Keratinocyte (primary cell): ENCODE data around the gene ARHGAP32. TPM values are rescaled to one million over a fixed set of nuclear protein-coding genes. Genes with fewer than 3 reads are reported as not detected.
A peak's percentile ranks its signal among the peaks of the same experiment; 100 is the strongest.
"Not testable (repeated sequence)": the region's sequence is repeated elsewhere in the genome, so short reads cannot be mapped to it uniquely, and the experiment has no call there.

Experiments
- DNase-seq: peaks from one replicate; pipeline ENCODE4 v3.0.0-alpha.2; 2011; ENCODE audit warnings: low read depth, missing footprints, low spot score
- FAIRE-seq: peaks from 2 replicates; lab custom pipeline; 2011; peaks lifted over from hg19 to GRCh38; lab: Jason Lieb, UNC
- H2AFZ ChIP-seq: 2 replicates; pipeline ENCODE4 v1.6.0; 2012; ENCODE audit warnings: low read length, control low read depth, inconsistent platforms; ENCODE audit not compliant: control insufficient read depth
- H3K27ac ChIP-seq: 2 replicates; pipeline ENCODE4 v1.5.1; 2011; ENCODE audit warnings: low read length; ENCODE audit not compliant: control insufficient read depth, insufficient read depth
- H3K27me3 ChIP-seq: 3 replicates; pipeline ENCODE4 v1.6.0; 2011; ENCODE audit warnings: low read length; ENCODE audit not compliant: control insufficient read depth, insufficient read depth; ENCODE audit errors: extremely low read depth
- H3K36me3 ChIP-seq, 2 experiments: 2 replicates in 1 of 2; 3 replicates in 1 of 2; pipeline ENCODE4 v1.5.1; 2011; ENCODE audit warnings: low read length in 2 of 2, mild to moderate bottlenecking in 1 of 2; ENCODE audit not compliant: control insufficient read depth in 2 of 2, insufficient read depth in 2 of 2; ENCODE audit errors: extremely low read depth in 1 of 2
- H3K4me1 ChIP-seq: 3 replicates; pipeline ENCODE4 v1.5.1; 2011; ENCODE audit warnings: low read length; ENCODE audit not compliant: control insufficient read depth, insufficient read depth; ENCODE audit errors: extremely low read depth
- H3K4me2 ChIP-seq: 3 replicates; pipeline ENCODE4 v1.6.0; 2011; ENCODE audit warnings: low read depth, low read length; ENCODE audit not compliant: control insufficient read depth, insufficient read depth; ENCODE audit errors: extremely low read depth
- H3K4me3 ChIP-seq, 3 experiments: fragments of 200-600 bp in 1 of 3; sonication (generic) in 1 of 3; 2 replicates in 2 of 3; 3 replicates in 1 of 3; pipeline ENCODE4 v1.5.1; 2011 to 2016; ENCODE audit warnings: low read length in 3 of 3, mild to moderate bottlenecking in 3 of 3, control low read depth in 2 of 3, inconsistent platforms in 1 of 3, low read depth in 1 of 3, mixed read lengths in 1 of 3, mixed run types in 1 of 3, moderate library complexity in 1 of 3; ENCODE audit not compliant: control insufficient read depth in 2 of 3, insufficient read depth in 2 of 3; ENCODE audit errors: extremely low read depth in 1 of 3
- H3K79me2 ChIP-seq: 2 replicates; pipeline ENCODE4 v1.6.0; 2012; ENCODE audit warnings: low read length; ENCODE audit not compliant: control insufficient read depth, insufficient read depth
- H3K9ac ChIP-seq: 3 replicates; pipeline ENCODE4 v1.6.0; 2011; ENCODE audit warnings: low read length; ENCODE audit not compliant: control insufficient read depth, insufficient read depth; ENCODE audit errors: extremely low read depth
- H3K9me1 ChIP-seq: 3 replicates; pipeline ENCODE4 v1.6.0; 2011; ENCODE audit warnings: low read length; ENCODE audit not compliant: control insufficient read depth, insufficient read depth; ENCODE audit errors: extremely low read depth
- H3K9me3 ChIP-seq: 2 replicates; pipeline ENCODE4 v1.5.1; 2012; ENCODE audit warnings: low read depth, low read length; ENCODE audit not compliant: control insufficient read depth
- H4K20me1 ChIP-seq: 3 replicates; pipeline ENCODE4 v1.6.0; 2011; ENCODE audit warnings: low read length; ENCODE audit not compliant: control insufficient read depth, insufficient read depth; ENCODE audit errors: extremely low read depth
- EZH2 ChIP-seq: IDR thresholded peaks from one replicate; pipeline ENCODE4 v1.6.1; 2012; ENCODE audit warnings: inconsistent platforms, mild to moderate bottlenecking, low read length, moderate library complexity
- dilution Hi-C: fragments of 300-500 bp; cut with MboI; formaldehyde crosslinking; loops from one replicate; pipeline ENCODE4 v1.7.0; 2020; ENCODE audit warnings: low sequenced_read_pairs; ENCODE audit not compliant: extremely low pct_ligation_motif_present
- polyA plus RNA-seq, 5 experiments: library from polyadenylated mRNA; depleted of rRNA in 3 of 5; stranded (reverse) in 3 of 5; stranded (forward) in 1 of 5; unstranded in 1 of 5; fragments of >200 nt; gene quantifications; 1 replicate in 1 of 5; 2 replicates in 3 of 5; 3 replicates in 1 of 5; pipeline versions ENCODE4 v1.2.1 to v1.2.3, GENCODE V29; 2011 to 2012; ENCODE audit warnings: missing spikeins in 2 of 5, low read depth in 1 of 5, low replicate concordance in 1 of 5
- TF ChIP-seq, protein P1 (sequence below), 3 experiments: IDR thresholded peaks in 1 of 3; conservative IDR thresholded peaks in 1 of 3; optimal IDR thresholded peaks in 1 of 3; 2 replicates in 2 of 3; 3 replicates in 1 of 3; pipeline versions ENCODE3 to v1.5.1; 2011; ENCODE audit warnings: low read length in 3 of 3, mild to moderate bottlenecking in 3 of 3, moderate library complexity in 2 of 3, control low read depth in 1 of 3, inconsistent platforms in 1 of 3; ENCODE audit not compliant: insufficient read depth in 2 of 3; ENCODE audit errors: extremely low read depth in 1 of 3

Gene ARHGAP32
- polyA plus RNA-seq, 1 donor (not counting 4 experiments of a cell fraction or from before 2014, with no cell fraction given): 10.8 TPM

DNA sequence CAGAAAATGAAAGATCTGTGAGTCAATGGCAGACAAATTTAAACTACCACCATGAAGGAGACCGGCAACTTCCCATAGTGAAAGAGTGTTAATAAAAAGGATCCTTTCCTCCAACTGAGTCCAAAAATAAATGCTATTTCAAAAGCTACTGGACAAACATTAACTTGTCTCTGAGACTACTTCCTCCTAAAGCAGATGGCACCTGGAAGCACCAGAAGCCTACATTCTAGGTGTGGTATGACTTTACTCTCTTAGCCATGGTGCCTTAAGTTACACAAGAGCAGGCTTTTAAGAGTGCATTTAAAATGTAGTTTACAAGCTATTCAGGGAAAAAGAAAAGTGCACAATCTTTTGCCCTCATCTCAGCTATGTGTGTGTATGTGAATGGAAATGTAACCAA, 2.5 kb downstream of the ARHGAP32 start:
- FAIRE-seq: no peak
- H2AFZ ChIP-seq: peak overlapping the region; percentile 51
- peak overlapping the region; percentile 15 for H3K27ac ChIP-seq
- peak overlapping the region; percentile 0 to 78 (median 16) for H3K4me3 ChIP-seq
- H3K79me2 ChIP-seq: peaks cover 41% of the 10 kb centered on the region
- no peaks in the 10 kb centered on the region for H4K20me1 ChIP-seq
- peak overlapping the region; percentile 98 for H3K4me2 ChIP-seq
- no peaks in the 10 kb centered on the region for H3K9me3 ChIP-seq
- peaks cover 21% of the 10 kb centered on the region for H3K4me1 ChIP-seq
- no peak overlapping the region for H3K9ac ChIP-seq
- dilution Hi-C loops: no loop called here
- TF ChIP-seq, protein P1, sequence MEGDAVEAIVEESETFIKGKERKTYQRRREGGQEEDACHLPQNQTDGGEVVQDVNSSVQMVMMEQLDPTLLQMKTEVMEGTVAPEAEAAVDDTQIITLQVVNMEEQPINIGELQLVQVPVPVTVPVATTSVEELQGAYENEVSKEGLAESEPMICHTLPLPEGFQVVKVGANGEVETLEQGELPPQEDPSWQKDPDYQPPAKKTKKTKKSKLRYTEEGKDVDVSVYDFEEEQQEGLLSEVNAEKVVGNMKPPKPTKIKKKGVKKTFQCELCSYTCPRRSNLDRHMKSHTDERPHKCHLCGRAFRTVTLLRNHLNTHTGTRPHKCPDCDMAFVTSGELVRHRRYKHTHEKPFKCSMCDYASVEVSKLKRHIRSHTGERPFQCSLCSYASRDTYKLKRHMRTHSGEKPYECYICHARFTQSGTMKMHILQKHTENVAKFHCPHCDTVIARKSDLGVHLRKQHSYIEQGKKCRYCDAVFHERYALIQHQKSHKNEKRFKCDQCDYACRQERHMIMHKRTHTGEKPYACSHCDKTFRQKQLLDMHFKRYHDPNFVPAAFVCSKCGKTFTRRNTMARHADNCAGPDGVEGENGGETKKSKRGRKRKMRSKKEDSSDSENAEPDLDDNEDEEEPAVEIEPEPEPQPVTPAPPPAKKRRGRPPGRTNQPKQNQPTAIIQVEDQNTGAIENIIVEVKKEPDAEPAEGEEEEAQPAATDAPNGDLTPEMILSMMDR (optimal IDR thresholded peaks at IDR 0.05 in 1 of 3, IDR thresholded peaks at IDR 0.05 in 1 of 3, conservative IDR thresholded peaks at IDR 0.05 in 1 of 3; ENCODE audit: extremely low read depth in 1 of 3, insufficient read depth in 2 of 3, low read length in 3 of 3): no peak
- TF ChIP-seq EZH2: no peak
- H3K9me1 ChIP-seq: no peaks in the 10 kb centered on the region
- no peak for DNase-seq
- no peaks in the 10 kb centered on the region for H3K27me3 ChIP-seq
- no peaks in the 10 kb centered on the region for H3K36me3 ChIP-seq

DNA sequence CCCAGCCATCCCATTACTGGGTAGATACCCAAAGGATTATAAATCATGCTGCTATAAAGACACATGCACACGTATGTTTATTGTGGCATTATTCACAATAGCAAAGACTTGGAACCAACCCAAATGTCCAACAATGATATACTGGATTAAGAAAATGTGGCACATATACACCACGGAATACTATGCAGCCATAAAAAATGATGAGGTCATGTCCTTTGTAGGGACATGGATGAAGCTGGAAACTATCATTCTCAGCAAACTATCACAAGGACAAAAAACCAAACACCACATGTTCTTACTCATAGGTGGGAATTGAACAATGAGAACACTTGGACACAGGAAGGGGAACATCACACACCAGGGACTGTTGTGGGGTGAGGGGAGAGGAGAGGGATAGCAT, 7.0 kb downstream of the ARHGAP32 start:
- H3K9me3 ChIP-seq, H2AFZ ChIP-seq, H3K9me1 ChIP-seq, H3K9ac ChIP-seq, H3K4me2 ChIP-seq, H4K20me1 ChIP-seq, H3K27me3 ChIP-seq, FAIRE-seq, H3K4me3 ChIP-seq, H3K36me3 ChIP-seq, H3K4me1 ChIP-seq, H3K27ac ChIP-seq, DNase-seq, dilution Hi-C loops: not testable (repeated sequence)
- H3K79me2 ChIP-seq: peaks cover 48% of the 10 kb centered on the region

DNA sequence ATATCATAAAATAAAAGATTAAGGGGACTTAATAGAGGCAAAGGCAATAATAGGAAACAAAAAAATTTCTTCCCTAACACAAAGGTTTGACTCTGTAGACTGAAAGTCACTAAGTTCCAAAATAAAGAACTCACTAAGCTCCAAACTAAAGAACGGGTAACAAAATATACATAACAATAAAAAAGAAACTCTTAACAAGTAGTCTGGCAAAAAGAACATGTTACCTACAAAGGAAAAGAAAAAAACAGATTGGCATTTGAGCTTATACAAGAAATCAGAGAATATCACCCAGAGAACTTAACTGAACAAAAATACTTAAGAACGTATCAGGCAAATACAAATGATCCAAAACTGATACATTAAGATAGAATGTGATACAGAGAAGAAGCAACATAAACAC, 7.5 kb downstream of the ARHGAP32 start:
- Histone ChIP-seq H3K4me2 (no peak overlapping the region), H3K9me1 (no peaks in the 10 kb centered on the region), H2AFZ (no peak overlapping the region), H3K27ac (no peak overlapping the region), H4K20me1 (no peaks in the 10 kb centered on the region), H3K4me3 (no peak overlapping the region), H3K9ac (no peak overlapping the region), H3K27me3 (no peaks in the 10 kb centered on the region), H3K79me2 (peaks cover 43% of the 10 kb centered on the region), H3K36me3 (no peaks in the 10 kb centered on the region), H3K9me3 (no peaks in the 10 kb centered on the region), H3K4me1 (peaks cover 2% of the 10 kb centered on the region)
- DNase-seq: no peak
- TF ChIP-seq, protein P1 (optimal IDR thresholded peaks at IDR 0.05 in 1 of 3, IDR thresholded peaks at IDR 0.05 in 1 of 3, conservative IDR thresholded peaks at IDR 0.05 in 1 of 3; ENCODE audit: extremely low read depth in 1 of 3, insufficient read depth in 2 of 3, low read length in 3 of 3): no peak
- TF ChIP-seq EZH2: no peak
- dilution Hi-C loops: no loop called here
- FAIRE-seq: no peak
